GM10266 (cell line): ENCODE measurements around the gene NUP160.

Experiments used
- DNase-seq: peaks from one replicate; pipeline ENCODE4 v3.0.0; 2012; ENCODE audit errors: extremely low spot score
- CTCF ChIP-seq: IDR thresholded peaks from 2 replicates; pipeline ENCODE4 v1.5.1; 2012; ENCODE audit warnings: mild to moderate bottlenecking, low read depth; ENCODE audit not compliant: control insufficient read depth, insufficient read depth; ENCODE audit errors: missing control alignments

The NUP160 gene

GRCh38 chr11:47860536-47860935 lies 12.4 kb upstream of the NUP160 start:
- no peak for TF ChIP-seq CTCF
- no peak for DNase-seq

- DNase-seq: no peak
- no peak for TF ChIP-seq CTCF
Observed at GRCh38 chr11:47857892-47858543, 9.9 kb upstream of the NUP160 start.

GRCh38 chr11:47857485-47857884 lies 9.3 kb upstream of the NUP160 start:
- no peak for DNase-seq
- TF ChIP-seq CTCF: no peak

GRCh38 chr11:47856186-47856585 lies 8.0 kb upstream of the NUP160 start:
- DNase-seq: no peak
- no peak for TF ChIP-seq CTCF

GRCh38 chr11:47854667-47855066 lies 6.5 kb upstream of the NUP160 start:
- DNase-seq: peak; percentile 34
- TF ChIP-seq CTCF: no peak

DNA sequence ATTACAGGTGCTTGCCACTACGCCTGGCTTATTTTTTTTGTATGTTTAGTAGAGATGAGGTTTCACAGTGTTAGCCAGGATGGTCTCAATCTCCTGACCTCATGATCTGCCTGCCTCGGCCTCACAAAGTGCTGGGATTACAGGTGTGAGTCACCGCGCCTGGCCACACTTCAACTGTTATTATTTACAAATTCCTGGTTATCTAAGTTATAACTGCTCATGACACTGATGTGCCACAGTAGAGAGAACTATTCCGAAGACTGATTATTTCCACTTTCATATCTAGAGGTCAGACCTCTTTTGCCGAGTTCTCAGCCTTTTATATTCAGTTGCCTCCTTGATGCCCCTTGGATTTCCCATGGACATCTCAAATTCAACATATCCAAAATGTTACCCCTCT lies 3.9 kb upstream of the NUP160 start:
- no peak for TF ChIP-seq CTCF
- DNase-seq: no peak

- TF ChIP-seq CTCF: no peak
- DNase-seq: no peak
Observed at GRCh38 chr11:47850337-47850736, 2.2 kb upstream of the NUP160 start.
